Central memory CD4-positive, alpha-beta T cell (primary cell): ENCODE data around the gene CTAGE4.
"Not testable (repeated sequence)": the region's sequence is repeated elsewhere in the genome, so short reads cannot be mapped to it uniquely, and the experiment has no call there.

Source experiments
- DNase-seq: peaks from one replicate; pipeline ENCODE4 v3.0.0; 2022

Gene CTAGE4

DNA sequence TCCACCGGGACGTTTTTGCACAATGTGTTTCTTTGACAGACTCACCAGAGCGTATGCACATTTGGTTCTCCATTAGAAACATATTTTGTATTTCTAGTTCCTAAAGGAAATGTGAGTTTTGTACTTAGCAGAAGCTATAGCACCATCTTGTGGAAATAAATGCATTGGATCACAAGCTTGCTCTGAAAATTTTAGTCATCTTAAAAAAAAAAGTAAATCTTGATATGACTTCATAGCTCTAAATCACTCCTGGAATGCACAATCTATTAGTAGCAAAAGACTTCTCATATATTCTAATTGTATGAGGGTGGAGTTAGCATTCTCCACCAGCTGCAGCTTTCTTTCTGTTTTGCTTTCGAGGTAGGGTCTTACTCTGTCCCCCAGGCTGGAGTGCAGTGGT is 35.9 kb downstream of the CTAGE4 start:
- DNase-seq: not testable (repeated sequence)

DNA sequence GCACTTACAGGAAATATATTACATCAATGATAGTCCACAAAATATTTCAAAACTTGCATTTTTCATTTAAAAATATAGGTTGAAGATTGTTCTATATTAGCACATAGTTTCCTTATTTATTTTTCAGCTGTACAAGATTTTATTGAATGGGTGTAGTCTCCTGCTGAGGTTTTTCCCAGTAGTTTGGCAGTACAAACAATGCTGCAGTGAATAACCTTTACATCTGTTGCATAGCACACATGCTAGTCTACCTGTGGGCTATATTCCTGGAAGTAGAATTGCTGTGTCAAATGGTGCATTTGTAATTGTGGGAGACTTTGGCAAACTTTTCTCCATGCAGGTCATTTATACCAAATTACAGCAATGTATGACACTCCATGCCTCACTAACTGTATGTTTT is 37.3 kb downstream of the CTAGE4 start:
- DNase-seq: not testable (repeated sequence)

DNA sequence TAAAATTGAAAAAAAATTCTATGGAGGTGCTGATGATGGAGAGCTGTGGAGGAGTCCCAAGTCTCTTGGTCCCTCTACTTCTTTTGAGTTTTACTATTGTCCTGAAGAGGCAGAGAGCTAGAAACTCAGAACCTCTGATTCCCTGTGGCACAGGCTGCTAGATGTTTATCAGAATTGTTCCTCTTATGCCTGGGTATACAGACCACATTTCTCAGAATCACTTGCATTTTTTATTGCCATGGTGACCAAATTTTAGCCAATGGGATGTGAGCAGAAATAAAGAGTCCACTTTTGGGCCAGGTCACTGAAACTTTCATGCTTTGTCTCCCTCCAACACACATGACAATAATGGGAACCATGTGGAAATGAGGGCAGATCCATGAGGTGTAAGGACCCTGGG is 40.4 kb downstream of the CTAGE4 start:
- not testable (repeated sequence) for DNase-seq

DNA sequence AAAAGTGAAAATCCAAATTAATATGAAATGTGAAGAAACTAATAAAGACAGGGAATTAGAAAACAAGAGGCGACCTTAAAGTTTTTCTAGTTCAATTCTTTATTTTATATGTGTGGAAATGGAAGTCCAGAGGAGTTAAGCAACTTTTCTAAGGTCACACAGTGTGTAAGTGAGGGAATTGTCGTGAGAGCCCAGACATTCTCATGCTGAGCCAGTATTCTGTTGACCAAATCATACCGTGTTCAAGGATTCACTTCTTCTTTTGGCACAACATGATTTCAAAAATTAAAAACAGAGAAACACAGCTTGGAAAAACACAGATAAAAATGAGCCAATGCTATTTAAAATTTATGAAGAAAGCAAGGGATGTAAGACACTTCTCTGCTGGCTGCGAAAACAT is 43.6 kb downstream of the CTAGE4 start:
- not testable (repeated sequence) for DNase-seq

DNA sequence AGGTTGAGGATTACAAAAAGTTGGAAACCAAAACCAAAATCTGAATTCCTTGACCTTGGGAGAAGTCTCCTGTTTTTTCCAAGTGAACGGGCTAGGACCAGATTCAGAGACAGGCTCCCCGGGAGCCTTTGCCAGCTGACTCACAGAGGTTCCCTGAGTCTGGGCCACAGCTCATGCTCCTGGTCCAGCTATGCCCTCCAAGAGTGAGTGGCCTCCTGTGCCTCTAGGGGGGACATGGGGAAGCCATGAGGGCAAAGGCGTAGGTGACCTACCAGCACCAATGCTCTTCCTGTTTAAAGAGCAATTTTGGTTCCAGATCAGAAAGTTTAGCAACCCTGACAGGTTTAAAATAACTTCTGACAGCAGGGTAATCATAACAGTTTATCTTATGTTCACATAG is 45.5 kb downstream of the CTAGE4 start:
- not testable (repeated sequence) for DNase-seq

DNA sequence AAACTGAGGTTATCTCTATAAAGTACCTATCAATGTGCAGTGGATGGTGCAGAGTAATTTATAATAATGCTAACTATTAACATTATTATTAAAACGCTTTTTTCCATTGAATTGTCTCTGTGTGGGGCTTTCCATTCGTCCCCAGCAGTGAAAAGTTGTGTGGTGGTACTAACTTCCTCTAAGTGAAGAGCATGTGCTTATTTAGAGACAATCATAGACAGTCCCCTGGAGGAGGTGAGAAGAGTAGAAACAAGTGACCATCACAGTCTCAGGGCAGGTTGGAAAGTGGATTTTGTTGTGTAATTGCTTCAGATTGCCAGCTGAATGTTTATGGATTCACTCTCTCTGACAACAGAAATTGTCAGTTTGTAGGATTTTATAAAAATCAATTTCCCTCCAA is 47.8 kb downstream of the CTAGE4 start:
- not testable (repeated sequence) for DNase-seq

DNA sequence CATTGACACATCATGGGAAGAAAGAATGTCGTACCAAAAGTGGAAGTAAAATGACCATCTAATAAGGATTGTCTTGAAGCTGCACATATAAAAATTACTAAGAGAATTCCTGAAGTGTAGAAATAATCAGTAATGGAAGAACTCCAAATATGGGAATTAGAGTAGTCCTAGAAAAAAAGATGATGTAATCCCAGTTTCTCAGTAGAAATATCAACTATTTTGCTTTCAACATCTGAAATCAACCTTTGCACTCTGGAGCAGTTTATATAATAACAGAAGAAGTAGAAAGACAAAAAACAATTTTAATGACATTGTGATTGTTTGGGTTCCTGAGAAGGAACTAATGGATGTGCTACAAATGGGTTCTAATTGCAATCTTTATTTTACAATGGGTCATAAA is 49.8 kb downstream of the CTAGE4 start:
- DNase-seq: not testable (repeated sequence)
